ENCODE results near the gene FGF14.

- TF ChIP-seq EZH2 (IDR thresholded peaks at IDR 0.05; ENCODE audit: low read length) = no peak
- no peak for TF ChIP-seq CTCF (optimal IDR thresholded peaks at IDR 0.05 in 1 of 3, IDR thresholded peaks at IDR 0.05 in 1 of 3, conservative IDR thresholded peaks at IDR 0.05 in 1 of 3; ENCODE audit: extremely low read depth in 1 of 3, insufficient read depth in 2 of 3, low read length in 3 of 3)
These were observed 270.6 kb downstream of the FGF14 start for GRCh38 chr13:102131246-102131645.

Measured in keratinocyte (primary cell).